Activated CD4-positive, alpha-beta T cell treated with anti-CD3 and anti-CD28 coated beads, Interleukin-2, amount 50 U/mL, for 1 hour (primary cell): ENCODE measurements around the gene GAS2L3.
"Not testable (repeated sequence)": the region's sequence is repeated elsewhere in the genome, so short reads cannot be mapped to it uniquely, and the experiment has no call there.

Source experiments
- DNase-seq: peaks from one replicate; pipeline ENCODE4 v3.0.0-alpha.2; 2020

Gene GAS2L3

DNA sequence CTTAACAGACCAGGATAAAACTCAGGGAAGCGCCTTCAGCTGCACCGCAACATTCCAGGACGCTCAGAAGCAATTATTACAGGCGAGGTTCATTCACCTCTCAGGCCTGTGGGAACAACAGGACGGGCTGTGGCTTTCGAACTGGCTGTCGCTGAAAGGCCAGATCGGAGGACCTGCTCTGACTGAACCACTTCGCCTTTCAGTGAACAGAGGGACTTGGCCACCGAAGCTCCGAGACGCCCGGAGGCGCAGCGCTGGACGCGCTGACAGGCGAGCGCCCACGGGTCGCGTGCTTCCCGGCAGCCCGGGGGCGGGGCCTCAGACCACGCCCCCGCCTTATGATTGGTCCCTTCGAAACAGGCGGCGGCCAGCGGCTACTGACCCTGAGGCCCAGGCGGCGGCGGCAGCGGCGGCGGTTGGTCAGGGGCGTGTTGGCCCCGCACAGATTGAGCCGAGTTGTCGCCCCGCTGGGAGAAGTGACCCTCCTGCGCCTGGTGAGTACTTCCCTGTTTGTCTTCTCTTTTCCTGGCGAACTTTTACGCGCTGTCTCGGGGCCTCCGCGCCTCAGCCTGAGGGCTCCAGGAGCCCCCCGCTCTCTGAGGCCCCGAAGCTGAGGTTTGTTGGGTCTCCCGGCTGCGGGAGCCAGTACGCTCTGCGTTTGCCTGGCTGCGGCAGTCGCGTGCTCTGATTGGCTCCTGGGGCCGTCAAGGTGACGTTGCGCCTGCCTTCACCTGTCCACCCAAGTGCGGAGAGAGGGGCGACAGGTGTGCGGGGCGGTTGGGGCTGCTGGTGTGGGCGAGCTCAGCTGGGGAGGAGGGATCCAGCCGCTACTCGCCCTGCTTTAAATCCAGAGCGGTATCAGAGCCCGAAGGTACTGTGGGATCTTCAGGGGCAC lies at the start of gene GAS2L3:
Gene GAS2L3 (plus strand): TSS at position 393 of the 895 bp plus-strand sequence. CDS start 21,221 bp downstream, outside the sequence.
- DNase-seq = peak; percentile 34

DNA sequence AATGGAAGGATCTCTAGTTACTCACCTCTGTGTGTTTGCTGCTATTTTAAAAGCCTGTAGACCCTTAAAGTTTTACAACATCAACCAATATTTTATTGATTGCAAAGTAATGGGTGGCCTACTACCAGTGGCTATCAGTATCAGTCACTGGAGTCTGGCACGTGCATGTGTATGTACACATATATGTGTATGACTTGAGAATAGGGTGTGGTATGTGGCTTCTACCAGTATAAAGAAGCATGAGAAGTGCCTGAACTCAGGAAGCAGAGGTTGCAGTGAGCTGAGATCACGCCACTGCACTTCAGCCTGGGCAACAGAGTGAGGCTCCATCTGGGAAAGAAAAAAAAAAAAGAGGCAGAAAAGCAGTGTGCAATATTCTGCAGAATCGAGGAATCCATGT lies 45.5 kb upstream of the GAS2L3 start:
- DNase-seq = no peak

DNA sequence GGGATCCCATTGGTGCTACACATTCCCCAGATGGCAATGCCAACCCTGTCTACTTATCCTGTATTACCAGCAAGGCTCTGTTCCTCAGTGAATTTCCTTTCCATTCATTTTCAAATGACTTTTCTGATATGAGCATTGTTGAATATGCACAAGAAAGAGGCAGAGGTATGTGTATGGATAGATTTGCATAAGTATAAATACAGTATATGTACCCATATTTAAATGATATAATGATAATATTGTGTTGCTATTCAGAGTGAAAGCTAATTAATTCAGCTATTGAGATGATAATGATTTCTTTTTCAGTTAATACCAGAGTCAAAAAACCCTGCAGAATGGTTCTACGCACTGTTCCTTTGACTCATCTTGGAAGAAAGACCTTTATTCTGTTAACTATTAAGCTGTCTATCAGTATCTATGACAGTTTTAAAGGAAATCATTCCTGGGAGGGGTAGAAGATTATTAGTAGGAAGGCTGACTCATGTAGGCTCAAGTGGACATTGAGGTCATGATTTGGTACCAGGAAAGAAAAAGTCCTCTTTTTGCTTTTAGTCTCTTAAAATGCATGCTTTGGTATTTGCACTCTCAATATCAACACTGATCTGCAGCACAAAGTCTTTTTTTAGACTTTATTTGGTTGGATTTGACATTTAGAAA lies 44.9 kb upstream of the GAS2L3 start:
- DNase-seq = no peak

DNA sequence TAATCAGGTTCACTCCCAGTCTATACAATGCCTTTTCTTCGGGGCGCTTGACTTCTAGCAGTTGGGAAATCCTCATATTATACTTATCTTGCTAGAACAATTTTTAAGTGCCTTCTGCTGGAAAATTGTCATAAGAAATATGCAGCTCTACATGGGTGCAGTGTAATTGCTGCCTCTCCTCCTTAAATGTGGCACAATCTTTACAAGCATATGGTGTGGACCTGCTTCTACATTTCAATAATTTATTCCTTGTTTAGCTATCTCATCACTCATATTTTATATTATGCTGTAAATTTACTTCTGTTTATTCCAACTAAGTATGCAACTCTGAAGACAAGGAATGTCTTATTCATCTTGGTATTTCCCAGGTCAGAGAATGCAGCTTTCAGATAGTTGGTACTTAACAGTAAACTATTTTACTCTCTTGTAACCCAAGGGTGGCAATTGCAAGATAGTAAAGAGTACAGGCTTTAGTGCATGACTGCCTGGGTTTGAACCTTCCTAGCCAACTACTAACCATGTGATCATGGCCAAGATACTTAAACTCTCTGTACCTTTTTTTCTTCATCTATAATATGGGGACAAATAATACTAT lies 43.6 kb upstream of the GAS2L3 start:
- DNase-seq = no peak

DNA sequence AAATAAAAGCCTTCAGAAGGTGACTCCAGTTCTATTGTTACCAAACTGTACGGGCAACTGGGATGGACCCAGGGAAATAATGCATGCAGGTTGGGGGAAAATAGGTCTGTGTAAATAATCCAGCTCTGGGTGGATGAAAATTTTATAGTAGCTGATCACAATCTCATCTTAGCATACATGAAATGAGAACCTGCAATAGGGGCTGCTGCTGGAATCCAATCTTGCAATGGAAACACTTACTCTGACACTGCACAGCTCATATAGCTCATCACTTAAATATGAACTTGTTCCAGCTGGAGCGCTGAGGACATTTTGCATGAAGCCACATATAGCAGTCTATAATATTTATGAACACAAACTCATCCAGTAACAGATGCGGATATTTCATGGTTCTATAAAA lies 40.1 kb upstream of the GAS2L3 start:
- DNase-seq = no peak

DNA sequence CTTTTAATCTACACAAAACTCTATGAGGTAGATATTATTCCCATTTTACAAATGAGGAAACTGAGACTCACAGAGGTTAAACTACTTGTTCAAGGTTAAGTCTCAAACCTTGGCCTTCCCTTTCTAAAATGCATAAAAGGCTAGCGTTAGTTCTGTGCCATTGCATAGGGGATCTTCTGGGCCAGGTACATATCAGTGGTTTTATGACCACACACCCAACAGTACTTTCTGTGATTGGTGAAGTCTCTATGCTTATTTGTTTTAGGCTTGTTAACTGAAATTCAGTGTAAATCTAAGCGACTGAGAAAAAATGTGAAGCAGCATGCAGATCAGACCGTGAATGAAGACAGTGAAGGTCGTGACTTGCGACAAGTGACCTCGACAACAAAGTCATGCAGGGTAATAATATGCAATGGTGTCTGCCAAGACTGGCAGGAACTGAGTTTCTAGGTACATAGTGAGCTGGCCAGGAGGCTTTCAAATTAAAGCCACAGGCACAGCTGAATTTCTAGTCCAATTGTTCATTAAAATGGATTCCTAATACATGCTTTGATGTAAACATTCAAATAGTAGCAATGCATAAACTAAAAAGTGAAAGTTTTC lies 38.8 kb upstream of the GAS2L3 start:
- no peak for DNase-seq

DNA sequence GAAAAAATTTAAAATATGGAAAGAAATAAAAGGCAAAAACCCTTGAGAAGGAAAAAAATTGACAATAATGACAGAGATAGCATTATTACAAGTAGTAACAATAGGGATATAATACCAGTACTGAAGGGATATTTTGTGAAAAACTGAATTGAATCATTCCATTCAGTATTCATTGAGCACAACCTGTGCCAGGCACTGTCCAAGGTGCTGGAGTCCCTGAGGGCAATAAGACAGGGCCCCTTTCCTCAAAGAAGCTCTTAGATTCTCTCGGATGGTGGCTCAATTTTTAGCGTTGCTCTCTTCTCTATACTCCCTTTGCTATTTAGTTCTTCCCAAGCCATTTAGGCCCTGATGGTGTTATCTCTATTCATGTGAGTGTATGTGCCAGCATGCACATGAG lies 34.3 kb upstream of the GAS2L3 start:
- no peak for DNase-seq

DNA sequence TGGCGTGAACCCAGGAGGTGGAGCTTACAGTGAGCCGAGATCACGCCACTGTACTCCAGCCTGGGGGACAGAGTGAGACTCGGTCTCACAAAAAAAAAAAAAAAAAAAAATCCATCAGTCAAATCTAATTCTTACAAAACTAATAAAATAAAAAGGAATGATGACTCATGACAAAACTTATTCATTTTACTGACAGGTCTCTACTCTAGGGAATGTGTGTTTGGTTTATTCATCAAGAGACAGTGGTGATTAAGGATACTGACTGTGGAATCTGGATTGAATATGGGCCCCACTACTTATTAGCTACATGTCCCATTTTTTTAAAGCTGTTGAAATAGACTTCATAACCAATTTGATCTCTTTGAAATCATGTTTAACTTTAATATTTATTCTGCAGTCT lies 29.3 kb upstream of the GAS2L3 start:
- DNase-seq = no peak

DNA sequence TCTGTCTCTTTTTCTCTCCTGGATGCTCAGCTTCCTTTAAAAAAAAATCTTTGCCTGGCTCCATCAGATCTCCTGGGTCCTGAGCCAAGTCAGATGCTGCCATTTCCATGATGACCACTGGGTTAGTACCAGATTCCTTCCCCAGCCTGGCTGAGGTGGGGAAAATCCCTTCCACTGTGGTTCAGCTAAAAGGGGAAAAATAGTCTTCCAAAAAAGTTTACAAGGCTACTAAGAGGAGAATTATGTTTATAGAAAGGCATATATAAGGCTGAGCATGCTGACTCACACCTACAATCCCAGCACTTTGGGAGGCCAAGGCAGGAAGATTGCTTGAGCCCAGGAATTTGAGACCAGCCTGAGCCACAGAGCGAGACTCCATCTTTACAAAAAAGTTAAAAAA lies 28.4 kb upstream of the GAS2L3 start:
- no peak for DNase-seq

DNA sequence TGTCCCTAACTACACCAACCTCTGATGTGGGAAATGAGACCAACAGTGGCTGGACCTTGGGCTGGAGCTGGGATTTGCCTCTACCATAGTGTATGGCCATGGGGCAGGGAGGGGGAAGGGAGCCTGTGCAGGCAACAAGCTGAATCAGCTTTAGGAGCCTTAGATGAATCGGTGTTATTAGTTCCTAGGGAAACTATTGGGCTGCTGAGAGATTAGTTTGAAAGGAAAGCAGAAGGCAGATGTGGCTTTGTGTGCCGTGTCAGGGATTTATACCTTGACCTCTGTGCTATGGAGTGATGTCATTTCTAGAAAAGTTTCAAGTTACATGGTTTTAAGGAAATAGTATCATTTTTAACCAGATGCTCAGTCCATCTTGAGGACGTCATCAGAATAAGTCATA lies 19.5 kb upstream of the GAS2L3 start:
- DNase-seq = no peak

DNA sequence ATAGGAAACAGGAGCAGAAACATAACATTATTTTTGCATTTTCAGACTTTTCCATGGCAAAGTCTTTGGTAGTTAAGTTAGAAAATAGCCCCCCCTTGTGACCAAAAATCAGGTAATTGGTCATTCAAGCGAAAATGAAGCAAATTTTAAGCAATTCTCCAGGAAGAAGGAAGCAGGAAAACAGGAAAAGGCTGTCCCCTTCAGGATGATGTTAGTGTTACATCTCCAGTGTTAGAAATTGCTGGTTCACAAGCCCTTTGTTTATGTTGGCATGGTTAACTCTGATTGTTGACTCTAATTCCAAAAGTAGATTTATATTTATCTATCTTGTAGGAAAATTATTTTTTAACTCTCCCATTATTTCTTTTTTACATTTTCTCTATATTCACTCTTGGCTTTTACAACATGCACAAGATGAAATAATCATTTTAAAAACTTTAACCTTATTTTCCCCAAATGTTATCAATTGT lies 18.8 kb upstream of the GAS2L3 start:
- DNase-seq = no peak

DNA sequence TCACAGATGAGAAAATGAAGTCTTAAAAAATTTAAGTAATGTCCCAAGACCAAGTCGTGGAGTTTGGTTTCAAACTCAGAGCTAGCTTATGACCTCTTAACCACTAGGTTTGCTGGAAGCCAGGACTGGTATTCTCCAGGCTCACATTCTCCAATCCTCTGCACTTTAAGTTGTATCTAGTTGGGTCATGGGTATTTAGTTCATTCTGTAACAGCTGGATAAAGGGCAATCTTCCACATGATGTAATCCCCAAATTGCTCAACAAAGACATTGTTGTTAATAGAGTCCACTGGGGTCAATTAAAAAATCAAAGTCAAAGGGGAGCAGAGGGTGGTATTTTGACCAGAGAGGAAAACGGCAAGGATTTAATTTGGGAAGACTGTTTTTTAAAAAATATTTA lies 17.8 kb upstream of the GAS2L3 start:
- DNase-seq = no peak

DNA sequence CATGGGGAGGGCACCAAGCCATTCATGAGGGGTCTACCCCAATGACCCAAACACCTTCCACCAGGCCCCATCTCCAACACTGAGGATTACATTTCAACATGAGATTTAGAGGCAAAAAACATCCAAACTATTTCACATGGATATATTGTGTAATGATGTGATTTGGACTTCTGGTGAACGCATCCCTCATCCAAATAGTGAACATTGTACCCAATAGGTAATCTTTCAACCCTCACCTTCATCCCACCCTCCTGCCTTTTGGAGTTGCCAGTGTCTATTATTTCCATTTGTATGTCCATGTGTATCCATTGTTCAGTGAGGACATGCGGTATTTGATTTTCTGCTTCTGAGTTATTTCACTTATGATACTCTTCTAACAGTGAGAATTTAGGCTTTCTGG lies 16.1 kb upstream of the GAS2L3 start:
- DNase-seq = no peak

DNA sequence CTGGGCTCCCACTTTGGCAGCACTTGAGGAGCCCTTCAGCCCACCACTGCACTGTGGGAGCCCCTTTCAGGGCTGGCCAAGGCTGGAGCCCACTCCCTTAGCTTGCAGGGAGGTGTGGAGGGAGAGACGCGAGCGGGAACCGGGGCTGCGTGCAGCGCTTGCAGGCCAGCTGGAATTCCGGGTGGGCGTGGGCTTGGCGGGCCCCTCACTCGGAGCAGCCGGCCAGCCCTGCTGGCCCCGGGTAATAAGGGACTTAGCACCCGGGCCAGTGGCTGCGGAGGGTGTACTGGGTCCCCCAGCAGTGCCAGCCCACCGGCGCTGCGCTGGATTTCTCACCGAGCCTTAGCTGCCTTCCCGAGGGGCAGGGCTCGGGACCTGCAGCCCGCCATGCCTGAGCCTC lies 14.2 kb upstream of the GAS2L3 start:
- not testable (repeated sequence) for DNase-seq

DNA sequence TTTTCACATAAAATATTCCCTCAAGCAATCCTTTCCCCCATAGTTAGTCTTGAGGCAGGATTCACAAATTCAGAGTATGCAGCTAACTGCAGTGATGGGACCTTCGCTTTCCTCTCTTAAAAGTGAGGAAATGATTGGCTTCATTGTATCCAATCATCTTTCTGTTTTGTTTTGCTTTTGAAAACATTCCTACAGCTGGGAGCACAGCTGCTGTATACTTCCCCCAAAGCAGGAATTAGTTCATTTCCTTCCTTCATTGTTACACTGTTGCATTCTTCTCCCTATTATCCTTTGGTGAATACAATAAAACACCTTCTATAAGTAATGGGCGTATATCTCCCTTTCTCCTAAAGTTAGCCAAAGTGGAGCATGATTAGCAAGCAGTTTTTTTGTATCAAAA lies 9.4 kb upstream of the GAS2L3 start:
- DNase-seq = no peak

DNA sequence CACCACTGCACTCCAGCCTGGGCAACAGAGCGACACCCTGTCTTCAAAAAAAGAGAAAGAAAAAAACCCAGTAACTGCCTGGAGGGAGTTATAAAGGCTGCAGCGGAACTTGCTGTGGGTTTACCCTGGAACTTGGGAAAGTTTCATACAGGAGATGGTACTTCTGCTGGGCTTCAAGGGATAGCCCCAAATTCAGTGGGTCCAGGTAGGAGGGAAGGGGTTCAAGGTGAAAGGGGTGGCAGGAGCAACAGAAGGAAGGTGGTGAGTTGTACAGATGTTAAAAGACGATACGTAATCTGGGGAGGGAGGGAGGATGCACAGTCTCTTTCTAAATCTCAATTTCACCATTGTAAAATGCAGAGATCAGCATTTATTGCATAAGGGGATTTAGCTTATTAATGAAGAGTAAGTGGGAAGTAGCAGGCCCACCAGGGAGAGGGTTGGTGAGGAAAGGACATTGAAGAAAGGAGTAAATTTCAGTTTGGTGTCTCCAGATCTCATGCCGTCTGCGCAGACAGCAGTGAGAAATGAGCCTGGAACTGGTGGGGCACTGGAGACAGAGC lies 8.5 kb upstream of the GAS2L3 start:
- DNase-seq = no peak

DNA sequence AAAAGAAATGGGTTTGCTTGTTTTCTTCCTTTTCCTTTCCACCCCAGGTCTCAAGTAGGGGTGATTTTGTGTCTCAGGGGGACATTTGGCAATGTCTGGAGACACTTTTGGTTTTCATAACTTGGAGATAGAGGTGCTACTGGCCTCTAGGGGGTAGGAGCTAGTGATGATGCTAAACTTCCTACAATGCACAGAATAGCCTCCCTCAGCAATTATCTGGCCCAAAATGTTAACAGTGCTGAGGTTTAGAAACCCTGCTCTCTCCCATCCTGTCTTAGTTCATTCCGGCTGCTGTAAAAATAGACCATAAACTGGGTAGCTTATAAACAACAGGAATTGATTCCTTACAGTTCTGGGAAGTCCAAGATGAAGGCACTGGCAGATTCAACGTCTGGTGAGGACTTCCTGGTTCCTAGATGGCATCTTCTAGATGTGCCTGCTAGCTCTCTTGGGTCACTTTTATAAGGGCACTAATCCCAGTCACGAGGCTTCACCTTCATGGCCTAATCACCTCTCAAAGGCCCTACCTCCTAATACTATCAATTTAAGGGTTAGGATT lies 7.4 kb upstream of the GAS2L3 start:
- DNase-seq = no peak

DNA sequence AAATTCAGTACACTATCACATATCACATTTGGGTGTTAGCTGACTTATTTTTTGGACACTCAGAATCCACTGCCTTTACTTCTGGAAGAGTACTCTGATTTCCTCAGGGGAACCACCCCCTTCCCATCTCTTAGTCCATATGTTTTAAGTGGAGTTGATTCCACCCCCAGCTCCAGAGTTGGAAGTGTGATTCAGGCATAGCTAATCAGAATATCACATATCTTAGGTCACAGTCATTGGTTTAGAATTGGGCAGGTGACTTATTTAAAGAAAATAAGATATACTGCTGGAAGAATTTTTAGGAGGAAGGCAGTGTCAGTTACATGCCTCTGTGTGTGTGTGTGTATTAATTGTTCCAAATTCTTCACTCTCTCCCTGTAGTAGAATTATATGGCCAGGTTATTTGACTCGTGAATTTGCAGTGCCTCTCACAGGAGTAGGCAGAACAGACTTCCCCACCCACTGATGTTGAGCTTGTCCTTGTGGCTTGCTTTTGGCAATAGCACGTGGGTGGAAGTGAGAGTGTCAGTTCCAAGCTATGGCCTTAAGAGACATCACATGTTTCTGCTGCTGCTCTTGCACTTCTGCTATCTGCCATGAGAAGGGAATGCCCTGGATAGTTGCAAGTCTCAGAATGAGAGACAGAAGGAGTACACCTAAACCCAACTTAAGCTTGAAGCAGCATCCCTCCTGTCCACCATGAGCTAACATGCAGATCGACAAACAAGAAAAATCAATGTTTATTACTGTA lies 6.4 kb upstream of the GAS2L3 start:
- no peak for DNase-seq

DNA sequence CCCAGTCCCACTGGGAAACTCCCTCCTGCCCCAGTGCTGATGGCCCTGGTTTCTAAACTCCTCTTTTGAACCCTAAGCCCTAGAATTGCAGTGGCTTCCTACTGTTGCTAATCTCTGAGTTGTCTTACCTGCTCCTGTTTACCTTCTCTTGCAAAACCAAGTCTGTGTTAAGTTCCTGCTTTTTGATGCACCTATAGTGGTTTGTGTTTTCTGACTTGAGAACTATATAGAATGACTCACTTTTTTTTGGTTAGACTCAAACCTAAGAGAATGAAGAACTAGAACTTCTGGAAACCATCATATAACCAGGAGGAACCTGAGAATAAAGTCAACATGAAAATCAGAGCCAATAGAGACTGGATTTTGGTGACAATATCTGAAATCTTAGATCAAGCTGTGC lies 5.5 kb upstream of the GAS2L3 start:
- no peak for DNase-seq

DNA sequence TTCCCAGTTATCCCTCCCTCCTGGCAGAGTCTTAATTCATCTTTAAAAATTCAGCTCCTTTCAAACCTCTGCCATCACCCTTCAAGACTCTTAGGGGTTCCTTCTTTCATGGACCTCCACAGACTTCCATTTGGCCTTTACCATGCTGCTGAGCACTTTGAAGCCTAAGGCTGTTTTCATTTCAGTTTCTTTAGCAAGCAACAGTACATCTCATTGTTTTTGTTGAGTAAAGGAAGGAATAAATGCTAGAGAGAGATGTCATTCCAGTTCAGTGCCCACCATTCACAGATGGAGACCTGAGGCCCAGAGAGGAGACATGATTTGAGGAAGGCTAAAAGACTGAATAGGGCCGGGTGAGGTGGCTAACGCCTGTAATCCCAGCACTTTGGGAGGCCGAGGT lies 1.3 kb upstream of the GAS2L3 start:
- DNase-seq = no peak

DNA sequence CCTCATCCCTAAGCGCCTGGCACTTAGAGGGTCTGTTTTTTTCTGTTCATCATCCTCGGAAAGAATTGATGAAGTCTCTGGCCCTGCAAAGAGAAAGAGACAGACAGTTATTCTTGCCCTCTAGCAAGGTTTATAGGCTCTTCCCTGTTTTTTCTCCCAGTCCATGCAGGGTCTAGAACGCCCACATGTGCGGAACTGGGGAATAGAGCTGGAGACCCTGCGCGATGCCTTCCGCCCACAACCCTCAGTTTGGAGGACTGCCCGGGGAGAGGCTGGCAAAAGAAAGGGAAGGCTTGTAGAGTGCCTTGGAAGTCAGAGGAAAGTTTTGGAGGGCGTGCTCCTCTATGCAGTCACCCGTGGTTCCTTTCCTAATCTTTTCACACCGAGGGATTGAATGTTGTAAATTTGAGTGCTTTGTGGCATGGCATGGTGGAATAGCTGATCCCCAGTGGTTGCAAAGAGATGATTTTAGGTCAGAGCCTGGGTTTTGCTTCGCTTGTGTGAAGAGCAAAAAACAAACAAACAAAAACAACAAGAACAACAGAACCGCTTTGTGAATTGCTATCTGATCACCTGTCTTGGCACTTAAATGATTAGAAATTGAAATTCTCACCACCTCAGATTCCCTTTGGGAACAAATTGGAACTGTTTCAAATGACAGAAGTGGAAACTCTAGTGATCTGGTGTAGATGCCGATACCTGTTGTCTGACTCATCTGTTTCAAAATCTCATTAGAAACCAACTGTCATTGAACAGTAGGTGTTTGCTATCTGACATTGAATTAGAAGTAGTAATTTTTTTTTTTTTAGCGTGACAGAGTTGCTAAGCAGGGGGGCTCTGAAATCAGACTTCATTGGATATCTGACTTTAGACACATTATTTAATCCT lies 947 bp downstream of the GAS2L3 start:
- no peak for DNase-seq
